Mesenchymal stem cell (in vitro differentiated cells and primary cell): ENCODE measurements around the gene NXNL1.

Experiments
- DNase-seq: peaks from one replicate; pipeline ENCODE4 v3.0.0-alpha.2; 2013
- H2AFZ ChIP-seq: one replicate; pipeline ENCODE4 v1.6.1; 2013; ENCODE audit warnings: low read depth, mild to moderate bottlenecking, control low read depth, inconsistent platforms, low read length, moderate library complexity
- H2AK5ac ChIP-seq: 2 replicates; pipeline ENCODE4 v1.6.1; 2013; ENCODE audit warnings: low read length, moderate library complexity, mild to moderate bottlenecking, inconsistent platforms; ENCODE audit not compliant: severe bottlenecking
- H2BK120ac ChIP-seq: one replicate; pipeline ENCODE4 v1.6.1; 2013; ENCODE audit warnings: low read depth, mild to moderate bottlenecking, inconsistent platforms, low read length, moderate library complexity
- H2BK12ac ChIP-seq, 2 experiments: one replicate each; pipeline ENCODE4 v1.6.1; 2013; ENCODE audit warnings: inconsistent platforms in 2 of 2, low read length in 2 of 2, mild to moderate bottlenecking in 2 of 2, moderate library complexity in 2 of 2, control low read depth in 1 of 2
- H2BK15ac ChIP-seq: one replicate; pipeline ENCODE4 v1.6.1; 2013; ENCODE audit warnings: mild to moderate bottlenecking, low read depth, inconsistent platforms; ENCODE audit not compliant: poor library complexity, severe bottlenecking
- H2BK5ac ChIP-seq: 2 replicates; pipeline ENCODE4 v1.6.1; 2013; ENCODE audit warnings: low read depth, mild to moderate bottlenecking, low read length, control low read depth, inconsistent platforms; ENCODE audit not compliant: poor library complexity, severe bottlenecking
- H3K14ac ChIP-seq, 2 experiments: one replicate each; pipeline ENCODE4 v1.6.1; 2013; ENCODE audit warnings: inconsistent platforms in 2 of 2, low read length in 2 of 2, control low read depth in 1 of 2, mild to moderate bottlenecking in 1 of 2, moderate library complexity in 1 of 2
- H3K18ac ChIP-seq, 2 experiments: one replicate each; pipeline ENCODE4 v1.6.1; 2013; ENCODE audit warnings: inconsistent platforms in 2 of 2, low read length in 2 of 2, control low read depth in 1 of 2, low read depth in 1 of 2, mild to moderate bottlenecking in 1 of 2
- H3K23ac ChIP-seq, 2 experiments: one replicate each; pipeline ENCODE4 v1.6.1; 2013; ENCODE audit warnings: inconsistent platforms in 2 of 2, low read length in 2 of 2, mild to moderate bottlenecking in 2 of 2, moderate library complexity in 2 of 2, control low read depth in 1 of 2
- H3K27ac ChIP-seq: 2 replicates; pipeline ENCODE4 v1.5.1; 2013; ENCODE audit warnings: mild to moderate bottlenecking, moderate library complexity, low read length, control low read depth, inconsistent platforms; ENCODE audit not compliant: poor library complexity, severe bottlenecking
- H3K27me3 ChIP-seq, 2 experiments: 2 replicates each; pipeline versions ENCODE4 v1.6.1 to v1.7.0; 2013; ENCODE audit warnings: low read length in 2 of 2, mild to moderate bottlenecking in 2 of 2, moderate library complexity in 2 of 2, control low read depth in 1 of 2, inconsistent platforms in 1 of 2; ENCODE audit not compliant: control insufficient read depth in 1 of 2, insufficient read depth in 1 of 2
- H3K36me3 ChIP-seq, 2 experiments: 2 replicates each; pipeline versions ENCODE4 v1.6.1 to v1.7.0; 2013; ENCODE audit warnings: low read length in 2 of 2, control low read depth in 1 of 2, inconsistent platforms in 1 of 2, low read depth in 1 of 2, mild to moderate bottlenecking in 1 of 2; ENCODE audit not compliant: insufficient read depth in 2 of 2, control insufficient read depth in 1 of 2
- H3K4ac ChIP-seq, 2 experiments: one replicate each; pipeline ENCODE4 v1.6.1; 2013; ENCODE audit warnings: inconsistent platforms in 2 of 2, low read length in 2 of 2, mild to moderate bottlenecking in 2 of 2, moderate library complexity in 2 of 2, control low read depth in 1 of 2, low read depth in 1 of 2
- H3K4me1 ChIP-seq: 2 replicates; pipeline ENCODE4 v1.6.1; 2013; ENCODE audit warnings: low read depth, low read length, control low read depth; ENCODE audit not compliant: control insufficient read depth, insufficient read depth
- H3K4me2 ChIP-seq: 2 replicates; pipeline ENCODE4 v1.6.1; 2013; ENCODE audit warnings: low read length, mild to moderate bottlenecking, inconsistent platforms; ENCODE audit not compliant: poor library complexity, severe bottlenecking
- H3K4me3 ChIP-seq, 2 experiments: 2 replicates each; pipeline versions ENCODE4 v1.5.1 to v1.7.0; 2013; ENCODE audit warnings: low read length in 2 of 2, mild to moderate bottlenecking in 2 of 2, control low read depth in 1 of 2, low read depth in 1 of 2; ENCODE audit not compliant: insufficient read depth in 1 of 2
- H3K79me1 ChIP-seq: replicated peaks from 2 replicates; pipeline ENCODE4 v1.6.1; 2013; ENCODE audit warnings: mild to moderate bottlenecking, control low read depth, low read length, inconsistent platforms; ENCODE audit not compliant: poor library complexity, severe bottlenecking
- H3K9ac ChIP-seq: 2 replicates; pipeline ENCODE4 v1.7.0; 2013; ENCODE audit warnings: mild to moderate bottlenecking, low read length, moderate library complexity
- H3K9me3 ChIP-seq: 2 replicates; pipeline ENCODE4 v1.7.0; 2013; ENCODE audit warnings: mild to moderate bottlenecking, low read length; ENCODE audit not compliant: control insufficient read depth
- H4K8ac ChIP-seq: one replicate; pipeline ENCODE4 v1.6.1; 2013; ENCODE audit warnings: inconsistent platforms, mild to moderate bottlenecking, low read length, moderate library complexity
- H4K91ac ChIP-seq: one replicate; pipeline ENCODE4 v1.6.1; 2013; ENCODE audit warnings: mild to moderate bottlenecking, low read length, inconsistent platforms
- WGBS: methylation state at CpG from one replicate; pipeline ENCODE4 v1.1.7; 2013; ENCODE audit warnings: mixed read lengths; 5-methylcytosine and 5-hydroxymethylcytosine counted together

Gene NXNL1

DNA sequence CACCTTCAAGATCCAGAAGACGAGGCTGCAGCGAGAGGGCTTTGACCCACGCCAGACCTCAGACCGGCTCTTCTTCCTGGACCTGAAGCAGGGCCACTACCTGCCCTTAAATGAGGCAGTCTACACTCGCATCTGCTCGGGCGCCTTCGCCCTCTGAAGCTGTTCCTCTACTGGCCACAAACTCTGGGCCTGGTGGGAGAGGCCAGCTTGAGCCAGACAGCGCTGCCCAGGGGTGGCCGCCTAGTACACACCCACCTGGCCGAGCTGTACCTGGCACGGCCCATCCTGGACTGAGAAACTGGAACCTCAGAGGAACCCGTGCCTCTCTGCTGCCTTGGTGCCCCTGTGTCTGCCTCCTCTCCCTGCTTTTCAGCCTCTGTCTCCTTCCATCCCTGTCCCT is 43.7 kb upstream of the NXNL1 start:
- Histone ChIP-seq H2BK15ac (no peak overlapping the region), H3K4me2 (no peak overlapping the region), H3K23ac (no peak overlapping the region), H2BK5ac (no peak overlapping the region), H4K8ac (peak overlapping the region; percentile 3), H3K27ac (no peak overlapping the region), H4K91ac (peak overlapping the region; percentile 65), H3K79me1 (peaks cover 39% of the 10 kb centered on the region), H2BK12ac (no peak overlapping the region), H3K9ac (no peak overlapping the region), H3K9me3 (no peaks in the 10 kb centered on the region), H3K4me3 (no peak overlapping the region), H2AFZ (no peak overlapping the region), H3K14ac (no peak overlapping the region), H2AK5ac (no peak overlapping the region), H2BK120ac (no peak overlapping the region), H3K4ac (peak overlapping the region in 1 of 2 experiments; percentile 47), H3K4me1 (peaks cover 11% of the 10 kb centered on the region), H3K36me3 (peaks cover 37 to 44% of the 10 kb centered on the region in 2 experiments), H3K18ac (no peak overlapping the region), H3K27me3 (no peaks in the 10 kb centered on the region)
- DNase-seq: no peak
- WGBS: 93% methylated on average over 13 of the region's 13 CpGs

DNA sequence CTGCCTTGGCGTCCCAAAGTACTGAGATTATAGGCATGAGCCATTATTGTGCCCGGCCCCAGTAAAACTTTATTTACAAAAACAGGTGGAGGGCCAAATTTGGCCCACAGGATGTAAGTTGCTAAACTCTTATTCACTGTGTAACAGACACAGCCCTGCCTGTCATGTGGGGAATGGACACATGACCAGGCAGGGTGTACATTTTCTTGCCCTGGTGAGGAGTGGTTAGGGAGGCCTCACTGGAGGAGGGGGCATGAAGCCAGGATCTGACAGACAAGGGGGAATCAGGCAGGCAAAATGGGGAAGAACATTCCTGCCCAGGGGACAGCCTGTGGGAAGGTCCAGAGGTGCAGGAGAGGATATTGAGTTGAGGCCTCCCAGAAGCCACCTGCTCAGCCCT is 43.3 kb upstream of the NXNL1 start:
- H3K18ac ChIP-seq: no peak overlapping the region
- no peaks in the 10 kb centered on the region for H3K9me3 ChIP-seq
- H2AFZ ChIP-seq: no peak overlapping the region
- H2AK5ac ChIP-seq: no peak overlapping the region
- no peaks in the 10 kb centered on the region for H3K27me3 ChIP-seq
- H3K4me3 ChIP-seq: no peak overlapping the region
- no peak overlapping the region for H3K23ac ChIP-seq
- no peak overlapping the region for H4K8ac ChIP-seq
- WGBS: 100% methylated on average over 2 of the region's 2 CpGs
- peak overlapping the region in 1 of 2 experiments; percentile 47 for H3K4ac ChIP-seq
- H3K4me2 ChIP-seq: no peak overlapping the region
- H2BK5ac ChIP-seq: no peak overlapping the region
- no peak overlapping the region for H4K91ac ChIP-seq
- H3K27ac ChIP-seq: no peak overlapping the region
- DNase-seq: peak; percentile 18
- peaks cover 11% of the 10 kb centered on the region for H3K4me1 ChIP-seq
- H3K79me1 ChIP-seq: peaks cover 39% of the 10 kb centered on the region
- H2BK12ac ChIP-seq: no peak overlapping the region
- peaks cover 37 to 45% of the 10 kb centered on the region in 2 experiments for H3K36me3 ChIP-seq
- no peak overlapping the region for H3K14ac ChIP-seq
- H2BK120ac ChIP-seq: no peak overlapping the region
- no peak overlapping the region for H3K9ac ChIP-seq
- no peak overlapping the region for H2BK15ac ChIP-seq

DNA sequence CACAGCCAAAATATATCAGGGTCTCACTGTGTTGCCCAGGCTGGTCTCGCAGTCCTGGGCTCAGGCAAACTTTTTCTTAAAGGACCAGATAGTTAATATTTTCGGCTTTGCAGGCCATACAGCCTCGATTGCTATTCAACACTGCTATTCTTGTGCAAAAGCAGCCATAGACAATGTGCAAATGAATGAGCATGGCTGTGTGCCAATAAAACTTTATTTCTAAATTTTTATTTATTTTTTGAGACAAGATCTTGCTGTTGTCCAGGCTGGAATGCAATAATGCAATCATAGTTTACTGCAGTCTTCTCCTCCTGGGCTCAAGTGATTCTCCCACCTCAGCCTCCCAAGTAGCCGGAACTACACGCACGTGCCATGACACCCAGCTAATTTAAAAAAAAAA is 42.5 kb upstream of the NXNL1 start:
- Histone ChIP-seq H3K36me3 (peaks cover 38 to 47% of the 10 kb centered on the region in 2 experiments), H2BK12ac (no peak overlapping the region), H4K8ac (no peak overlapping the region), H3K9ac (no peak overlapping the region), H2AK5ac (no peak overlapping the region), H3K18ac (no peak overlapping the region), H3K4me3 (no peak overlapping the region), H3K14ac (no peak overlapping the region), H2BK5ac (no peak overlapping the region), H3K27ac (no peak overlapping the region), H2AFZ (no peak overlapping the region), H3K9me3 (no peaks in the 10 kb centered on the region), H3K23ac (no peak overlapping the region), H3K4ac (no peak overlapping the region), H3K4me2 (no peak overlapping the region), H4K91ac (no peak overlapping the region), H3K79me1 (peaks cover 40% of the 10 kb centered on the region), H3K4me1 (peaks cover 14% of the 10 kb centered on the region), H2BK15ac (no peak overlapping the region), H2BK120ac (no peak overlapping the region), H3K27me3 (no peaks in the 10 kb centered on the region)
- WGBS: 93% methylated on average over 6 of the region's 6 CpGs
- DNase-seq: no peak

DNA sequence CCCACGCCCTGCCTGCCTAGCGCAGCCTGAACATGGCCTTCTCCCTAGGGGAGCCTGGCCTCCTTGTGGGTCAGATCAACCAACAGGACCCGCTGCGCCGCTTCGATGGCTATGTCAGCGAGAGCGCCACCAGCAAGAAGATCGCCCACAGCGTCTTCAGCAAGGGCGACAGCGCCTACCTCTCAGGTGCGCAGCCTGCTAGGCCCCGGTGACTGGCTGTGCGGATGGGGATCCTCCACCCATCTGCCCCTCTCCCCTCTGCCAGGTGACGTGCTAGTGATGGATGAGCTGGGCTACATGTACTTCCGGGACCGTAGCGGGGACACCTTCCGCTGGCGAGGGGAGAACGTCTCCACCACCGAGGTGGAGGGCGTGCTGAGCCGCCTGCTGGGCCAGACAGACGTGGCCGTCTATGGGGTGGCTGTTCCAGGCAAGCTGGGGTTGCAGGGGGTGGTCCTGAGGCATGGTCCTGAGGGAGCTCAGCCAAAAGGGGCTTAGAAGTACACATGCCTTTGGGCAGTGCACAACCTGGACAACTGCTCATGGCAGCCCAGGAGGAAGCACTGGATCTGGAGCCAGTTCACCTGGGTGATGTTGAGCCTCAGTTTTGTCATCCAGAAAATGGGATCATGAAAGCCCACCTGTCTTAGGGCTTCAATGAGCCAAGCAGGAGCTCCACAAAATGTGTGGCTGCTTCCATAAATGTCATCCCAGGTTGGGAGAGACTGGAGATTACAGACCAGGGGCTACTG is 39.9 kb upstream of the NXNL1 start:
- no peak overlapping the region for H3K27ac ChIP-seq
- 95% methylated on average over 27 of the region's 27 CpGs for WGBS

More for the DNA sequence above, 39.9 kb upstream of the NXNL1 start:
- peaks cover 53 to 55% of the 10 kb centered on the region in 2 experiments for H3K36me3 ChIP-seq
- peak overlapping the region in 1 of 2 experiments; percentile 82 for H3K14ac ChIP-seq
- DNase-seq: no peak
- peak overlapping the region; percentile 94 for H4K8ac ChIP-seq
- H4K91ac ChIP-seq: peak overlapping the region; percentile 77
- no peaks in the 10 kb centered on the region for H3K27me3 ChIP-seq
- peak overlapping the region; percentile 91 for H2BK15ac ChIP-seq
- peak overlapping the region; percentile 40 to 96 for H3K18ac ChIP-seq
- peak overlapping the region; percentile 33 to 92 for H2BK12ac ChIP-seq
- H3K79me1 ChIP-seq: peaks cover 50% of the 10 kb centered on the region
- H2AK5ac ChIP-seq: no peak overlapping the region
- H3K4me1 ChIP-seq: peaks cover 23% of the 10 kb centered on the region
- H2BK5ac ChIP-seq: no peak overlapping the region
- H2AFZ ChIP-seq: no peak overlapping the region
- H2BK120ac ChIP-seq: peak overlapping the region; percentile 37
- no peak overlapping the region for H3K9ac ChIP-seq
- no peak overlapping the region for H3K4me3 ChIP-seq
- H3K23ac ChIP-seq: no peak overlapping the region
- H3K9me3 ChIP-seq: no peaks in the 10 kb centered on the region
- H3K4ac ChIP-seq: peak overlapping the region; percentile 81 to 86
- no peak overlapping the region for H3K4me2 ChIP-seq
